DOHH2 (cell line): ENCODE data around the gene KCNK18.

Experiments
- H3F3A ChIP-seq: fragments of 200-600 bp; sonication (generic), shearing (Covaris generic); 2 replicates; pipeline ENCODE4 v1.6.0; 2016; ENCODE audit warnings: antibody characterized with exemption, mild to moderate bottlenecking; ENCODE audit not compliant: control insufficient read depth, insufficient read depth
- H3K27ac ChIP-seq: fragments of 200-600 bp; sonication (generic); 2 replicates; pipeline ENCODE4 v1.5.1; 2014; ENCODE audit warnings: low read depth, mild to moderate bottlenecking, low read length, moderate library complexity
- H3K27me3 ChIP-seq: fragments of 200-600 bp; sonication (generic); 2 replicates; pipeline ENCODE4 v1.6.1; 2014; ENCODE audit warnings: mild to moderate bottlenecking, low read length, mixed read lengths; ENCODE audit not compliant: control insufficient read depth
- H3K36me3 ChIP-seq: fragments of 200-600 bp; sonication (generic); 2 replicates; pipeline ENCODE4 v1.6.1; 2014; ENCODE audit warnings: mild to moderate bottlenecking, low read length, moderate library complexity, mixed read lengths; ENCODE audit not compliant: control insufficient read depth
- H3K4me1 ChIP-seq: fragments of 200-600 bp; sonication (generic); 2 replicates; pipeline ENCODE4 v1.6.1; 2014; ENCODE audit warnings: mild to moderate bottlenecking, low read length, mixed read lengths; ENCODE audit not compliant: control insufficient read depth
- H3K4me2 ChIP-seq: fragments of 200-600 bp; sonication (generic); 2 replicates; pipeline ENCODE4 v1.6.0; 2014; ENCODE audit warnings: mild to moderate bottlenecking, low read length, moderate library complexity
- H3K4me3 ChIP-seq: fragments of 200-600 bp; sonication (generic); 2 replicates; pipeline ENCODE4 v1.5.1; 2014; ENCODE audit warnings: mild to moderate bottlenecking, low read length, mixed read lengths
- H3K79me2 ChIP-seq: fragments of 200-600 bp; sonication (generic); 2 replicates; pipeline ENCODE4 v1.6.1; 2014; ENCODE audit warnings: mild to moderate bottlenecking, low read length, mixed read lengths; ENCODE audit not compliant: control insufficient read depth
- H3K9me2 ChIP-seq: fragments of 200-600 bp; sonication (generic); replicated peaks from 2 replicates; pipeline ENCODE4 v1.6.1; 2014; ENCODE audit warnings: mild to moderate bottlenecking, low read length, mixed read lengths; ENCODE audit not compliant: control insufficient read depth
- H3K9me3 ChIP-seq: fragments of 200-600 bp; sonication (generic); 2 replicates; pipeline ENCODE4 v1.6.1; 2014; ENCODE audit warnings: antibody characterized with exemption, low read length, mixed read lengths; ENCODE audit not compliant: control insufficient read depth, insufficient read depth
- H4K20me1 ChIP-seq: fragments of 200-600 bp; sonication (generic); 2 replicates; pipeline ENCODE4 v1.6.0; 2014; ENCODE audit warnings: low read depth, mild to moderate bottlenecking, antibody characterized with exemption, low read length, moderate library complexity; ENCODE audit not compliant: control insufficient read depth, insufficient read depth
- EZH2phosphoT487 ChIP-seq: fragments of 200-600 bp; sonication (generic); IDR thresholded peaks from 2 replicates; pipeline ENCODE4 v1.6.1; 2017; ENCODE audit warnings: borderline replicate concordance, mild to moderate bottlenecking, antibody characterized with exemption, low read length, moderate library complexity, mixed read lengths
- TF ChIP-seq, protein P1 (sequence below): fragments of 200-600 bp; sonication (generic); IDR thresholded peaks from one replicate; pipeline ENCODE4 v1.5.1; 2014; ENCODE audit warnings: antibody characterized with exemption, mild to moderate bottlenecking, low read depth, low read length; ENCODE audit not compliant: poor library complexity, severe bottlenecking

The KCNK18 gene

DNA sequence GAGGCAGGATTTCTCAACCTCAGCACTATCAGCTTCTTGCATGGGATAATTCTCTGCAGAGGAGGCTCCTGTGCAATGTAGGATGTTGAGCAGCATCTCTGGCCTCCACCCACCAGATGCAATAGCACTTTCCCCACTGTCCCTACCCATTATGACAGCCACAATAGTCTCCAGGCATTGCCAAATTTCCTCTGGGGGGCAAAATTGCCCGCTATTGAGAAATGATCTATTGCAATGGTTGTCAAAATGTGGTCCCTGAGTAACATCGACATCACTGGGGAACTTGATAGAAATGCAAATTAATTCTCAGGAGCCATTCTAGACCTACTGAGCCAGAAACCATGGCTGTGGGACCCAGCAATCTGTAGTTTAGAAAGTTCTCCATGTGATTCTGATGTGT lies 7.0 kb downstream of the KCNK18 start:
- no peaks in the 10 kb centered on the region for H3K9me2 ChIP-seq
- H3K4me1 ChIP-seq = no peaks in the 10 kb centered on the region
- no peak overlapping the region for H3K4me3 ChIP-seq
- H3K27me3 ChIP-seq = no peaks in the 10 kb centered on the region
- no peaks in the 10 kb centered on the region for H3K36me3 ChIP-seq
- no peak overlapping the region for H3K27ac ChIP-seq
- H3K4me2 ChIP-seq = no peak overlapping the region
- no peaks in the 10 kb centered on the region for H4K20me1 ChIP-seq
- no peaks in the 10 kb centered on the region for H3K79me2 ChIP-seq
- H3F3A ChIP-seq = no peaks in the 10 kb centered on the region
- H3K9me3 ChIP-seq = no peaks in the 10 kb centered on the region
- TF ChIP-seq EZH2phosphoT487 = no peak
- TF ChIP-seq, protein P1, sequence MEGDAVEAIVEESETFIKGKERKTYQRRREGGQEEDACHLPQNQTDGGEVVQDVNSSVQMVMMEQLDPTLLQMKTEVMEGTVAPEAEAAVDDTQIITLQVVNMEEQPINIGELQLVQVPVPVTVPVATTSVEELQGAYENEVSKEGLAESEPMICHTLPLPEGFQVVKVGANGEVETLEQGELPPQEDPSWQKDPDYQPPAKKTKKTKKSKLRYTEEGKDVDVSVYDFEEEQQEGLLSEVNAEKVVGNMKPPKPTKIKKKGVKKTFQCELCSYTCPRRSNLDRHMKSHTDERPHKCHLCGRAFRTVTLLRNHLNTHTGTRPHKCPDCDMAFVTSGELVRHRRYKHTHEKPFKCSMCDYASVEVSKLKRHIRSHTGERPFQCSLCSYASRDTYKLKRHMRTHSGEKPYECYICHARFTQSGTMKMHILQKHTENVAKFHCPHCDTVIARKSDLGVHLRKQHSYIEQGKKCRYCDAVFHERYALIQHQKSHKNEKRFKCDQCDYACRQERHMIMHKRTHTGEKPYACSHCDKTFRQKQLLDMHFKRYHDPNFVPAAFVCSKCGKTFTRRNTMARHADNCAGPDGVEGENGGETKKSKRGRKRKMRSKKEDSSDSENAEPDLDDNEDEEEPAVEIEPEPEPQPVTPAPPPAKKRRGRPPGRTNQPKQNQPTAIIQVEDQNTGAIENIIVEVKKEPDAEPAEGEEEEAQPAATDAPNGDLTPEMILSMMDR = no peak

DNA sequence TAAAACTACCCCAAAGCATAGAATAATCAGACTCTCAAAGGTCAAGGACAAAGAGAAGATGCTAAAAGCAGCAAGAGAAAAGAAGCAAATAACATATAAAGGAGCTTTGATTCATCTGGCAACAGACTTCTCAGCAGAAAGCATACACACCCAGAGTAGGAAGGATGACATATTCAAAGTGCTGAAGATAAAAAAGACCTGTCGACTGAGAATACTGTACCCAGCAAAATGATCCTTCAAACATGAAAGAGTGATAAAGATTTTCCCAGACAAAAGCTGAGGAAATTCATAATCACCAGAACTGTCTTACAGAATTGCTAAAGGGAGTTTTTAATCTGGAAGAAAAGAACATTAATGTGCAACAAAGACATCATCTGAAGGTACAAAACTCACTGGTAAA lies 14.9 kb downstream of the KCNK18 start:
- Histone ChIP-seq H3K4me1 (no peaks in the 10 kb centered on the region), H3K9me2 (no peaks in the 10 kb centered on the region), H3K79me2 (no peaks in the 10 kb centered on the region), H3K27me3 (peaks cover 19% of the 10 kb centered on the region), H3F3A (no peaks in the 10 kb centered on the region), H3K9me3 (no peaks in the 10 kb centered on the region), H3K4me3 (no peak overlapping the region), H3K4me2 (no peak overlapping the region), H4K20me1 (no peaks in the 10 kb centered on the region), H3K36me3 (no peaks in the 10 kb centered on the region), H3K27ac (no peak overlapping the region)
- TF ChIP-seq, protein P1 = no peak

DNA sequence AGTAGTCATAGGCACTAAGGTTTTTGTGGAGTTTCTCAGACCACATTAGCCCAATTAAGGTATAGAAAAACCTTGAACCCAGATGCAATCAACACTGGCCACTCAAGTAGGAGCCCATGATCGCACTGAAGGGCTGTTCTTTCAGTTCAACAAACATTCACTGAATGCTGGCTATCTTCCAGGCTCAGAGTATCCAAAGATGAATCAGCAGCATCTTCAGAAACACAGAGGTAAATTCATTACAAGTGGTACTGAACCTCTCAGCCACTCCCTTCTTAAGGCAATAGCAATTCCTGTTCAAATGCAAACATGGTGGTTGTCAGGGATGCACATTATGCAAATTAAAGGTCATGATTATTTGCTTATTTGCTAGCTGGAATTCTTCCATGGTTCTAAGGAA lies 17.1 kb downstream of the KCNK18 start:
- Histone ChIP-seq H3K36me3 (no peaks in the 10 kb centered on the region), H3K79me2 (no peaks in the 10 kb centered on the region), H4K20me1 (no peaks in the 10 kb centered on the region), H3K4me1 (no peaks in the 10 kb centered on the region), H3K4me3 (no peak overlapping the region), H3K4me2 (no peak overlapping the region), H3F3A (no peaks in the 10 kb centered on the region), H3K27me3 (peaks cover 19% of the 10 kb centered on the region), H3K9me2 (no peaks in the 10 kb centered on the region), H3K9me3 (no peaks in the 10 kb centered on the region), H3K27ac (no peak overlapping the region)
- TF ChIP-seq, protein P1 = no peak
- TF ChIP-seq EZH2phosphoT487 = no peak

DNA sequence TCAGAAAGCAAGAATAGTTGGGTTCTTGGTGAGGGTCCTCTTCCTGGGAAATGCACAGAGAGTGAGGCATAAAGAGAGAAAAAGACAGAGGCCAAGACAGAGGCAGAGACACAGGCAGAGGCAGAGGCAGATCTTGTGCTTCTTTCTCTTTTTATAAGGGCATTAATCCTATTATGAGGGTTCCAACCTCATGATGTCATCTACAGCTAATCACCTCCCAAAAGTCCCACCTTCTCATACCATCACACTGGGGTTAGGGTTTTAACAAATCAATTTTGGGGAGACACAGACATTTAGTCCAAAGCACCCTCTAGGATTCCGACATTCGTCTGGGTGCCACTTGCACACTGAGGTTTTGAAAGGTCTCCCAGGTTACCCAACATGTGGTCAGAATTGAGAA lies 17.8 kb downstream of the KCNK18 start:
- H3K27ac ChIP-seq = no peak overlapping the region
- no peaks in the 10 kb centered on the region for H3K9me3 ChIP-seq
- H3K36me3 ChIP-seq = no peaks in the 10 kb centered on the region
- H3K79me2 ChIP-seq = no peaks in the 10 kb centered on the region
- H3K27me3 ChIP-seq = peaks cover 16% of the 10 kb centered on the region
- no peaks in the 10 kb centered on the region for H3K9me2 ChIP-seq
- no peak overlapping the region for H3K4me2 ChIP-seq
- no peak overlapping the region for H3K4me3 ChIP-seq
- TF ChIP-seq, protein P1 = no peak
- no peak for TF ChIP-seq EZH2phosphoT487
- no peaks in the 10 kb centered on the region for H4K20me1 ChIP-seq
- H3K4me1 ChIP-seq = no peaks in the 10 kb centered on the region
- H3F3A ChIP-seq = no peaks in the 10 kb centered on the region
